ENCODE results near the gene PKNOX2. TPM values are rescaled to one million over a fixed set of nuclear protein-coding genes. Genes with fewer than 3 reads are reported as not detected.

Gene PKNOX2
- total RNA-seq, 1 experiment from 2014 or later = not detected

- DNase-seq (ENCODE audit: low read depth) = no peak
- in situ Hi-C loops (cut with HindIII; ENCODE audit: low pct_unique_long_range_greater_than_20kb, low sequenced_read_pairs) = no loop called here
Observed at GRCh38 chr11:125242141-125242775, 77.7 kb downstream of the PKNOX2 start.

DNA sequence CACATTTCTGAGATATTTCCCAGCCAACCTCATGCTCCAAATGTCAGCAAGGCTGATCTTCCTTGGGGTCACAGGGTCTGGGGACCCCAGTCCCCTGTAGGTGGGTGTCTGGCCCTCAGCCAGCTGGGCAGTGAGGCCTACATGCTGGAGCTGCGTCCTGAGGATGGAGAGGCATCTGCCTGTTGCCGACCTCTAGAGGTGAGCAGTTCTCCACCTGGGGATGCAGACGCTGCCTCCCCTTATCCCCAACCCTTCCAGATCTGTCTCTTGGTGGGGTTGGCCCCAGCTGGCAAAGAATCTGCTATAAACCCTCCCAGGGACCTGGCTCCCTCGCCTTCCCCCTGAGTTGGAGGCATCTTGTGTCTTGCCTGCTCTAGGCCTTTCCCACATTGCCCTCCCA lies 79.6 kb downstream of the PKNOX2 start:
- in situ Hi-C loops (cut with HindIII; ENCODE audit: low pct_unique_long_range_greater_than_20kb, low sequenced_read_pairs) = no loop called here
- DNase-seq (ENCODE audit: low read depth) = no peak

GRCh38 chr11:125245299-125245698 lies 80.7 kb downstream of the PKNOX2 start:
- in situ Hi-C loops (cut with HindIII; ENCODE audit: low pct_unique_long_range_greater_than_20kb, low sequenced_read_pairs) = no loop called here
- no peak for DNase-seq (ENCODE audit: low read depth)

DNA sequence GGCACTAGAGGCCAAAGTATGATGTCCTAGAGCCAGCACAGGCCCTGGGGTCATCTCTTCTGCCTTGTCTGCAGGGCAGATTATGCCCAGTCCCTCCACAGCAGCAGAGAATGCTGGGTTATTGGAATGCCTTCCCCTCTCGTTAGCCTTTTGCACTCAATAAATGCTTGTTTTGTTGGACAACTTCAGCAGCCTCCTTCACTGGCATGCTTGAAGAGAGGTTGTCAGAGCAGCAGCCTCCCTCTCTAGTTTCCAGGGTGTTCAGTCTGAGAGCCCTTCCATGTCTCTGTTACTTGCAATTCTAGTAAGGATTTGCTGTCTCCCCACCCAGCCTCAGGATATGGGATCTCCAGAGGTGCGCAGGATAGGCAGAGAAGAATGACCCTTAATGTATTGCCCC lies 82.9 kb downstream of the PKNOX2 start:
- no peak for DNase-seq (ENCODE audit: low read depth)
- in situ Hi-C loops (cut with HindIII; ENCODE audit: low pct_unique_long_range_greater_than_20kb, low sequenced_read_pairs) = no loop called here

GRCh38 chr11:125250318-125251213 lies 86.0 kb downstream of the PKNOX2 start:
- in situ Hi-C loops (cut with HindIII; ENCODE audit: low pct_unique_long_range_greater_than_20kb, low sequenced_read_pairs) = no loop called here
- no peak for DNase-seq (ENCODE audit: low read depth)

DNA sequence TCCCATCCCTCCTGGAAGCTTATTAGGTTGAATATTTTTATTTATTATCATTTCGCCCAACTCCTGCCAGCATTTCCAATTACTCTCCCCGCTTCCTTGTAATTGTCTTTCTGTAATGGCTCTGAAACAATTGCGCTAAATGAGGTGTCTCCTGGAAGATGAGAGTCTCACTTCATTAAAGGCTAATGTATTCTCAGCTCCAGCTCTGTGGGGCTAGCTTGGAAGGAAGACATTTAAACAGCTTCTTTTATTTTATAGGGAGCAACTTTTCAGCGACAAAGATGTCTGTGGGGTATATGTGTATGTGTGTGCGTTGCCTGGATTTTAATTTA lies 86.6 kb downstream of the PKNOX2 start:
- DNase-seq (ENCODE audit: low read depth) = no peak
- in situ Hi-C loops (cut with HindIII; ENCODE audit: low pct_unique_long_range_greater_than_20kb, low sequenced_read_pairs) = no loop called here

DNA sequence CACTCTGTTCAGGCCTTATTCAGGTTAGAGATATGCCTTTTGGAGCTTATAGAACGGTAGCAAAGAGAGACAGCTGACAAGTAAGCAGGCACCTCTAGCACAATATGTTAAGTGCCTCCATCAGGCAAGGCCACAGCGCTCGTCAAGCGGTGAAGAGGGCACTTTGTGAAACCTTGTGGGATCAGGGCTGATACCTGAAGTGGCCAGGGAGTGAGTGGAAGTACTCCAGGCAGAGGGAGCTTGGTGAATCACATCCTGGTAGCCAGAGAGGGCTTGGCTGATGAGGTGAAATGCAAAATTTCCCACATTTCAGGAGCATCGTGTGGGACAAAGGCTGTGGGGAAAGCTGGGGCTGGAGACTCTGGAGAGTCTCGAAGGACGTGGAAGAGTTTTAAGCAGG lies 87.4 kb downstream of the PKNOX2 start:
- in situ Hi-C loops (cut with HindIII; ENCODE audit: low pct_unique_long_range_greater_than_20kb, low sequenced_read_pairs) = no loop called here
- no peak for DNase-seq (ENCODE audit: low read depth)

DNA sequence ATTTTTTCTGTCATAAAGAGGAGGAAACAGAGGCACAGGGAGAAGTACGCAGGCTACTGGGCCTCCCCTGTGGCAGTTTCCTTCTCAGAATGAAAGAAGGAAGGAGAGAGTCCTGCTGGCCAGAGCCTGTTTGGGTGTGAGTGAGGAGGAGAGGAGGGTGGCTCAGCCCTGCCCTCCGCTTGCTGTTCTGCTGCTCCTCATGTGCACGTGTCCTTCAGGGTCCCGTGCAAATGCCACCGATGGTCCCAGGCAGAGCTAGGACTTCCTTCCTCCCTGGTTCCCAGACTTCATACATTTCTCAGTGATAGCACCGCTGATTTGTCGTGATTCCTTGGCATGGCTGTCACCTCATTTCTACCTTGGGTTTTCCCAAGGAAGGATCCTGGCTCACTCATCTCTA lies 88.7 kb downstream of the PKNOX2 start:
- in situ Hi-C loops (cut with HindIII; ENCODE audit: low pct_unique_long_range_greater_than_20kb, low sequenced_read_pairs) = no loop called here
- no peak for DNase-seq (ENCODE audit: low read depth)

DNA sequence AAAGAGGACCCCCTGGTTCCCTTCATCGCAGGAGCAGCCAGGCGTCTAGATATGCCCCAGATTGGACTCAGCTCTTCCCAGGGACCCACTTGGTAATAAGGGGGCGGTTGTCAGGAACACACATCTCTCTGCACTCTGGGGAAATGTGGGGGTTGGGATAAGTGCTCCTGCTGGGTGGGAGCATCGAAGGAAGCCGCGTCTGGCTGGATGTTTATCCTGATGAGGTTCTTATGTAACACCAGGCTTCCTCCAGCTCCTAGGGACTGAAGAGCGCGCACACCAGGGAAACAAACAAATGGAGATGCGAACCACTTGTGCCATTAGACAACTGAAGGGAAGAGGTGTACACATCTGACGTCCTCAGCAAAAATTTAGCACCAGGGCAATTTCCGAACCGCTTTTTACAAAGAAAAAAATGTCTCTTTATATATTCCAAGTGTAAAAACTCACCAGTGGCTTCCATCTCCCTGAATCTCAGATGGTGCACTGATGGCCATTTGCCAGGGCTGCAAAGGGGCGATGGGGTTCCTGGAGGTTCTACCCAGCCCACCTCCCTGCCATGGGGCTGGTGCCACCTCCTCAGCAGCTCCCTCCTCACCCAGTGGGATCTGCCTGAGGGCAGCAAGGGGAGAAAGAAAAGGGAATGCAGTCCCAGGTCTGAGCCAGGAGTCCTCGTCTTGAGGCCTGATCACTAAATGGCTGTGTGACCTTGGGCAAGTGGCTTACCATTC lies 89.4 kb downstream of the PKNOX2 start:
- in situ Hi-C loops (cut with HindIII; ENCODE audit: low pct_unique_long_range_greater_than_20kb, low sequenced_read_pairs) = no loop called here
- DNase-seq (ENCODE audit: low read depth) = no peak

DNA sequence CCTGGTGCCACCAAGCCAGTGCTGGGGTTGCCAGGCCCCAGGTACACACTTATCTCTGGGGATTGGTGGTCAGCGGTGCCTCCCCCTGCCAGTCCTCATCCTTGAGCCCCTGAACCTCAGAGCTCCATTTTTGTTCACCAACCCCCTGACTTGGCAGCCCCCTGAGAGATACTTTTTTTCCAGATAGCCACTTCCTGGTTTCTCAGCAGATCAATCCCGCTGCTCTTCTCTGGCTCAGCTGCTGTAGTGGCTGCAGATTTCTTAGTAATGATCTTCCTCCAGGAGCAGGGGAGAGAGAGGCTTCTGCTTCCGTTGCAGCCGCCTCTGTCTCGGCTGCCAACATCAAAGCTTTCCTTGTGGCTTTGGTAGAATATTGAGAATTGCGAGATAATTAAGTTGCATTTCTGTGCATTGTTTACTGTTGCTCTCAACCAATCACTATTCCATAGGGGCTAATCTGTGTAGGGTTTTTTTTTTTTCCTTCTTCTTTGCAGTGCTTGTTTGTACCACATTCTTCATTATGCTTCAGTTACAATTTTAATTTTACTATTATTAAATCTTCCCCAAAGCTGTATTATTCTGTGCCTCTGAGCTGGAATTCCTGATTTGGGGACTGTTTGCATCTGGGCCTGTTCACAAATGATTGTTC lies 92.1 kb downstream of the PKNOX2 start:
- DNase-seq (ENCODE audit: low read depth) = no peak

DNA sequence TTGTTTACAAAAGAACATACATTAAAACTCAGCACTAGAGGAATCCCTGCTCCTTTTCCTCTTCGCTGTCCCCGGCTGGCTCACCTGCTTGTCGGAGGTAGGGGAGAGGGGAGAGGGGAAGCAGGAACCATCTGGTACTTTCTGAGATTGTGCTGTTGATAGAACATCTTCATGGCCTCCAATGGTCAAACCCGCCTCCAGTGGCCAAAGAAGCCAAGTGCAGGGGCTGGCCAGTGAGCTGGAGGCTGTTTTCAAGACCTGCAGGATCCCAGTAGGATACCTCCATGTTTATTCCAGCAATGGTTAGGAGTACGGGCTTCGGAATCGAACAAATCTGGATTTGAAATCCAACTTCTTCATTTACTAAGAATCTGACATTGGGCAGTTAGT lies 92.6 kb downstream of the PKNOX2 start:
- in situ Hi-C loops (cut with HindIII; ENCODE audit: low pct_unique_long_range_greater_than_20kb, low sequenced_read_pairs) = no loop called here
- no peak for DNase-seq (ENCODE audit: low read depth)

More for the DNA sequence above, 92.1 kb downstream of the PKNOX2 start:
- in situ Hi-C loops (cut with HindIII; ENCODE audit: low pct_unique_long_range_greater_than_20kb, low sequenced_read_pairs) = no loop called here

- in situ Hi-C loops (cut with HindIII; ENCODE audit: low pct_unique_long_range_greater_than_20kb, low sequenced_read_pairs) = no loop called here
- no peak for DNase-seq (ENCODE audit: low read depth)
Observed at GRCh38 chr11:125257751-125258150, 93.2 kb downstream of the PKNOX2 start.

DNA sequence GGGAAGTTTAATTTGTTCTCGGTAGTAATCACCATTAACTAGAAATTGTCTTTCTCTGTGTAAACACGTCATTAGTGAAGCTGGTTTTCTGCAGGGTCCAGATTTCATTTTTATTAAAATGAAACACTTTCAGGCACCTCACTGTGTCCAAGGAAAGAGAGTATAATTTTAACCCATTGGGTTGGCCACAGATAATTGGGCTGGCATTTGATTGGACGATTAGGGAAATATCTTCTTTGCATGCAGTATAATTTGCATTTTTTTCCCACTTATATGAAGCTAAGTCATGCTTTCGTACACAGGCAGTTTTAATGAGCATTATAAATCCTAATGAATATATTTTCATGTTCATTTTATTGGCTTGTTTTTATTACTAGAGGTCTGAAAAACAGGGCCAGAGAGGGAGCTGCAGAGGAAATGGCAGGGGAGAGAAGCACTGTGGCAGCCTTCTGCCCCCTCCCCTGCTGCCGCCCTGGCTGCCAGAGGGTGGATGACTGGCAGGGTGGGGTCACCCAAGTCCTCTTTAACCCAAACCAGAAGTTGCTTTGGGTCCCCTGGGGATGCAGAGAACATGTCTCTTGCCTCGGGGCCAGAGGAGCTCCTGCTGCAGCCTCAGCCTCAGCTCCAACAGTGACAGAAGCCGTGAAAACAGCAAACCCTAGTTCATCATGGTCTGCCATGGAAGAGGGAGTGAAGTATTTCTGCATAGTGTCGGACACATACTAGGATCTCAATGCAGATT lies 93.9 kb downstream of the PKNOX2 start:
- DNase-seq (ENCODE audit: low read depth) = no peak
- in situ Hi-C loops (cut with HindIII; ENCODE audit: low pct_unique_long_range_greater_than_20kb, low sequenced_read_pairs) = no loop called here

GRCh38 chr11:125261588-125261987 lies 97.0 kb downstream of the PKNOX2 start:
- in situ Hi-C loops (cut with HindIII; ENCODE audit: low pct_unique_long_range_greater_than_20kb, low sequenced_read_pairs) = no loop called here
- DNase-seq (ENCODE audit: low read depth) = no peak

DNA sequence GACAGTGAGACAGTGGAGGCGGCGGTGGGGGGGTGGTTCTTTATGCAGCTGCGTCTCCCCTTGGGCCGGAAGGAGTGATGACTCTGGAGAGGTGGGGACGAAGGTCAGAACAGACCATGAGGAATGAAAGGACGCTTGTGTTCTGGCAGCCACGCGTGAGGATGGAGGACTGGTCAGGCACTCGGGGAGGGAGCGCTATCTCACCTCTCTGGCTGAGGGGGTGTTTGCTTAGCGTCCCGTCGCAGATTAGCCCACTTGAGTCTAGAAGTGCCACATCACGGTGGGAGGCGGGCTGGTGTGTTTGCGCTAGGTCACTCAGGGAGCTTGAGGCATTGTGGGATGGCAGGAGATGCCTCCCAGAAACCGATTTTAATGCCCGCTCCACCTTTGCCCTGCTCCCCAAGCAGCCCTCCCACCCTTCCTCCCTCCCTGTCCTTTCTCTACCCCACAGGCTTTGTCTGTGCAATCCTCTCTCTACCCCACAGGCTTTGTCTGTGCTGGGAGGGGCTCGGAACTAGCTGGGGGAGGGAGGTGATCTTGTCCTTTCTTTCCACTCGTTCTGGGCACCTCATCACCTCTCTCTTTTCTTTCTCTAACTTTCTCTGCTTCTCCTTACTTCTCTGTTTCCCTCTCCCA lies 97.8 kb downstream of the PKNOX2 start:
- DNase-seq (ENCODE audit: low read depth) = no peak
- in situ Hi-C loops (cut with HindIII; ENCODE audit: low pct_unique_long_range_greater_than_20kb, low sequenced_read_pairs) = no loop called here

- in situ Hi-C loops (cut with HindIII; ENCODE audit: low pct_unique_long_range_greater_than_20kb, low sequenced_read_pairs) = no loop called here
- DNase-seq (ENCODE audit: low read depth) = no peak
Observed at GRCh38 chr11:125262830-125263218, 98.3 kb downstream of the PKNOX2 start.

DNA sequence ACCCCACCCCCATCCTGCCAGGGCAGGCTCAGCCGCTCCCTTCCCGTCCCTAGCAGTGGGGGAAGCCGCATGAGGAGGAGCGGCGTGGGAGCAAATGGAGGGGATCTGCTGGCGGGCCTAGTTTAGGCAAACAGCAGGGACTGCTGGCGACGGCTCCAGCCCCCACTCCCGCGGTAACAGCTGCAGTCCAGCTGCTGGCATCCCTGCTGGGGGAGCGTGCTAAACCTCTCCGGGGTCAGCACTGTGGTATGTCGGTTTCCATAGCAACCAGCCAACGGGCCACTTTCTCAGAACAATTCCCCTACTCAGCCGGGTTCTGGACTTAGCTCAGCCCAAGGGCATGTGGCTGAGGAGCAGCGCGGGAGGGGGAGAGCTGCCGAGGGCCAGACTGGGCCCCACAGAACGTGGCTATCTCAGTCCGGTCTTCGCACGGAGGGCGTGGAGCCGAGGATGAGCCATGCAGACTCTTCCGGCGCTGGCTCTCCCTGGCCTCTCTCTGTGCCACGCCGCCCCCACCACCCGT lies 98.8 kb downstream of the PKNOX2 start:
- no peak for DNase-seq (ENCODE audit: low read depth)
- in situ Hi-C loops (cut with HindIII; ENCODE audit: low pct_unique_long_range_greater_than_20kb, low sequenced_read_pairs) = no loop called here
